GM18499 (cell line): ENCODE results near the gene MTMR1.

ENCODE experiments used
- ATAC-seq: cut with Tn5 transposase; IDR thresholded peaks from one replicate; pipeline ENCODE4 v1.9.1; 2021; ENCODE audit warnings: moderate number of reproducible peaks; ENCODE audit not compliant: insufficient read depth, unreplicated experiment

The MTMR1 gene

DNA sequence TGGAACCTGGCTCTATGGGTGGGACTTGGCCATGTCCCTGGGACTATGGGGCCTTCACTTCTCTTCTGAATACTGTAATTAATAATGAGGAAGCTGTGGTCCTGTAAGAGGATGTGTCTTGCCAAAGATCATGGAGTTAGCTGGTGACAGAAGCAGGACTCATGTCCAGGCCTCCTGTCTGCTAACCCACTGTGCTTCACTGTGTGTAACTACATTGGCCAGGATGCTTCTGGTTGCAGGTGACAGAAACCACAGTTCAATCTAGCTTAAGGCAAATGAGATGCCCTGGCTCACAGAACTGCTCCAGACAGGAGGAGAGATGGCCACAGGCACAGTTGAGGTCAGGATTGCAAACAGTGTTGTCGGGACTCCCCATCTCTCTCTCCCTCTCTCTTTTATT lies 3.1 kb downstream of the MTMR1 start:
- no peak for ATAC-seq

DNA sequence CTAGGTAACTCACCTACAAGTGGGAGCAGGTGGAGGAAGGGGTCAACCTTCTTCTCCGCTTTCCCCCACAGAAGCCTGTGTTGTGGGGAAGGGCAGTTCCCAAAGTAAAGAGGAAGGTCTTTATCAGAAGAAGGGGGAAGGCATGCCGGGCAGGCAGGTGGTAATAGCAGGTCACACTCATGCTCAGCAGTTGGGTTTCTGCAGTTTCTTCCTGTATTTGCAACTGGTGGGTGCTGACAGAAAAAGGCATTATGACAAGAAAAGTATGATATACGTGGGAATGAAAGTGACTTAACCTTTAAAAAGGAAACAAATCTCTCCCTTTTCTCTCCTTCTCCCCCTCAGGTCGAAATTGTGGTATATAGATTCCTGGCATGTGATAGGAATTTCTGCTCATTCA lies 3.7 kb downstream of the MTMR1 start:
- ATAC-seq: no peak

DNA sequence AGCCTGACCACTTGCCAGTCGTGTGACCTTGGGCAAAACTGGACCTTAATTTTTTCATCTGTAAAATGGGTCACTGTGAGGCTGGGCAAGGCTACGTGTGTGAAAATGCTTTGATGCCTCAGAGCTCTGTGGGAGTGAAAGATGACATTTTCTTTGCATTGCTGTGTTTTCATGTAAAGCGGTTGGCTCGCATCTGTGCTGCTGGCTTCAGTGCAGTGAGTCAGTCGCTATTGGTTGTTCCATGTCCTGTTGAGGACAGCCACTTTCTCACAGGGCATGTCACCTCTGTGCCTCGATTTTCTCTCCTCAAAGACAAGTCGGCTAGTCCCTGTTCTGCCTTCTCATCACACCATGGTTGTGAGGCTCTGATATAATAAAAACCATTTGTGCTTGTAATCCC lies 4.4 kb downstream of the MTMR1 start:
- no peak for ATAC-seq

DNA sequence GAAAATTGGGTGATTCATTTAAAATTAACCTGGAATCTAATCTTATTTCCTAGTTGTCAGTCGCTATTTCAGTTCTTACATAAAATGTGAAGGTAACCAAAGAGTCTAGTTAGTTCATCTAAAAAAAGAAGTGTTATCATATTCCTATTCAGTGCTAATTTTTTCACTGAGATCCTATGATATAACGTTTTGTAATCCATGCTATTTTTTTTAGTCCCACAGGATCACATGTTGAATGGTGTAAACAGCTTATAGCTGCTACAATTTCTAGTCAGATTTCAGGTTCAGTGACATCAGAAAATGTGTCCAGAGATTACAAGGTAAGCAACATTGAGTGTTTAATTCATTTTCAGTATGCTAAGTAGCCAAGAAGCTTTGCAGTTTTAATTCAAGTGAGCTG lies 5.8 kb downstream of the MTMR1 start:
- no peak for ATAC-seq

DNA sequence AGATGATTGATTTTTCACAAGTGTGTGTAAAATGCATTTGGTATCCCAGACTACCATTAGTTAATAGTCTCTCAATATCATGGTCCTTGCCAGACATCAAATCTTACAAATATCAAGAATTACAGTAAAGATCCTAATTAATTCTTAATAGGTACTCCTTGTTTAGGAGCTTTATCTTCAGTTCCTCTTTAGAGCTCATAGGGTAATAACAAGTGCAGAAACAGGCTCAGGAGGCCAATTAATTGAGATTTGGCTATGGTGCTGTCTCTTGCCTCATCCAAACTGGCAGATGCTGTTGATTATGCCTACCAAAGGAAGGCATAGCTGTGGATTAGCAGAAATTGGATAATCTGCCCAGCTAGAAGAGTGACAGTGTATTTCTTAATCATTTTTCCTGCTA lies 6.9 kb downstream of the MTMR1 start:
- no peak for ATAC-seq

DNA sequence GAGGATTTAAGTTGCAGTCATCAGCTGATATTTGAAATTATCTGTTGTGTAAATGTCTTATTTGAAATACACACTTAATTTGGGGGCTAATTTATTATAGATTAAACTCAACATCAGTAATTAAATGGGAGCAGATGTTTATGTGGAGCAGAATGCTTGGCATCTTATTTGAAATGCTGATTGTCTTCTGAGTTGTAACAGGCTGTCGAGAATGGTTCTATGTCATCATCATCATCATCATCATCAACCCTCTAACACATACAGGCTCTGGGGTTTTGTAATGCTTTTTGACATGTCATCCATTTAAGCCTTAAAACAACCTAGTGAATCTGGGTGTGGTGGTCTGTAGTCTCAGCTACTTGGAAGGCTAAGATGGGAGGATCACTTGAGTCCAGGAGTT lies 8.2 kb downstream of the MTMR1 start:
- ATAC-seq: no peak

DNA sequence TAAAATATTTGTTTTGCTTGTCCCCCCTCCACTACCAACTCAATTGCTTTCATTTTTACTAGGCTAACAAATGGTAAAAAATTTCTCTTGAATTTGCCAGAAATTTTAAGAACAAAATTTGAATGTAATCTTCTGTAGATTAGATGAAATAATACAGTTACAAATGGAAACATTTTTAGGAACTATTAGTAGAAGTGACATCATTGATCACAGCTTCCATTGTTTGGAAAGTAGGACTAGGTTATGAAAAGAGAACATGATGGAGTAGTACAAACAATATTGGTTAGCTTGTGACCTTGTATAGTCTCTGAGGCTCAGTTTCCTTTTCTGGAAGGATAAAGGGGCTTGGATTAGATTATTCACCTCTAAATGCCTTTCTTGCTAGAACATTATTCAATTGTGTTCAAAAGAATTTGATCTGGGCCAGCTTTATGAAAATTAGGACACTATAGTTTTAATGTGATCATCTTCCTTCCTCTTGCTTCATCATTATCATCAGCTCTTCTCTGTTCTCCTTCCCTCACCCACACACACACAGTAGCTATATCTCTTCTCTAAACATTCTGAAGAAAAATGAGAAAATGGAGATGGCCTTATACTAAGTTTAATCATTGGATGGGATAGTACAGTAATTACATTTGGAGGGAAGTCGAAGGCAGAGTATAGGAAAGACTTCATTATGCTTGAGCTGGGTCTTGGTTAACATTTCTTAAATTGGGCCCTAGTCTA lies 9.9 kb downstream of the MTMR1 start:
- ATAC-seq: no peak

DNA sequence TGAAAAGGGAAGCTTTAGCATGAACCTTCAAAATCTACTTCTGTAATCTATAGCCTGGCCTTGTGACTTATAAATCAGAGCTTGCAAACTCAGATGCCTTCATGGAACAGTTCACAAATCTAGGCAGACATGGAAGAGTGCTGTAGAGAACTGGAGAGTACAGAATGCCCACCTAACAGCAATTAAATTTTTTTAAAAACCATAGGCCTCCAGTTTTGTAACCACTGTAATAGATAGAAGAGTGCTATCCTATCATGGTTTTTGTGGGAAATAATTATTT lies 10.4 kb downstream of the MTMR1 start:
- ATAC-seq: no peak

DNA sequence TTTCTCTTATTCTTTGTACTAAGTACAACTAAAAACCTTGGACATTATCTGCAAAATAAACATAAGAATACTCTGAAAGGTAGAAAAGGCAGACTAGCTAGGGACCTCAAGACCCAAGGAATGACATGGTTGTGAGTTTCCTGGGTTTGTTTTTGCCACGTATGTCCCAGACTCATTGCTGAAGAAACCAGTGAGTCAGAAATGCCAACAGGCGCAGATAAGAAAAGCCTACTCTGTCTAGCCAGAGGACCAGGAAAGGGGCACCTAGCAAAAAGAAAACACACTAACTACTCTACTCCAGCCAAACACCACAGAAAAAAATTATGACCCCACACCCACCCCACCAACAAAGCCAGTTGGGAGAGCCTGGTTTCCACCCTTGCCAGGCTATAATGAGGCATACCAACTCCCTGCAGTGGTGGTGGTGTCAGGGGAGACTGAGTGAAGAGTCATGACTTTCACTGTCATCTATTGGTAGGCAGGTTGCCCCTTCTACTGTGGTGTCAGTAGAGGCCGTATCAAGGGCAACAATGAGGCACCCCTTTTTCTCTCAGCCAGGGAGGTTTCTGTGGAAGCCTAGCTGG lies 10.9 kb downstream of the MTMR1 start:
- no peak for ATAC-seq

DNA sequence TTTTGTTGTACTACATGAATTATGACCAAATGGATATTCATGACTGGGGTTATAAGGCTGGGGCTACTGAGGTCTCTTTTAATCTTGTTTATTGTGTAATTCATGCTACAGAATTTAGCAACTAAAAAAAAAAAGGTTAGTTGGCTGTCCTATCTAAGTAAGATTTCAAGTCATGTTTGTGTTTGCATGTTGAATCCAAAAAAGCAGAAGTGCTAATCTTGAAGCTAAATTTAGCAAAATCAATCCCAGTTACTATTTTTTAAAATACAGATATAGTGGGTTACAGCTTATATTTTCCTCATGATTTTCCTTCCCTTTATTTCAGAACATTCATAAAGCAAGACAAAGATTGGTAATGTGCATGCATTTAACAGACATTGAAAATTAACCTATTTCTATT lies 19.4 kb downstream of the MTMR1 start:
- ATAC-seq: no peak

DNA sequence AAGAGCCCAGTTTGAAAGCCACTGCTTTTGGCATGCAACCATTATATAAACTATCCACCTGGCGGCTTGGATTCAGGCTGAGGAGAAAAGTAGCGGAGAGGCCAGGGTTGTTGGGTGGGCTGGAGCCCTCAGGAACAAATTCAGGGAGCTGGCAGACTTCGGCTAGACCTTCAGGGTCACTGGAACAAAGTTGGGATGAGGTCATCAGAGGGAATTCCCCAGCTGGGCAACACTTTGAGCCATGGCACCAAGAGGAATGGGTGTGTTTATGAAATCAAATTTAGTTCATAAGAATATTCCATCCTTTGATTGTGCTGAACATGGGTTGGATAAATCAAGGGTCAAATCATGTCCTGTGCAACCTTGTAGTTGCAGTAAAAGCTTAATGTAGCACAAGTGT lies 22.0 kb downstream of the MTMR1 start:
- ATAC-seq: no peak

DNA sequence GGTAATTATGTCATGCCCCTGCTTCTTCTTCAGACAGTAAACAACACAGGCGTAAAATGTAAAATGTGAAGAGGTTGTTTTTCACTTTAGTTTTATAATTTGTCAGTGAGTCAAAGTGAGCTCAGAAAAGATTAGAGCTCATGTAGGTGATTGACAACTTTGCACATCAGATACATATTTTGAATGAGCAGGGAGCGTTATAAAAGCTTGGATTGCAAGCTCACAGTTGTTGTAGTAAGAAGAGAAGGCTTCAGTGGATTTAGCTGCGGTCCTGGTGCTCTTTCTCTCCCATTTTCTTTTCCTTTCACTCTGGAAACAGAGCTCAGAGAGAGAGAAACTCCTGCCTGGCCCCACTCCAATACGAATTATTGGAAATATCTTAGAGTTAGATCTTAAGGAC lies 26.4 kb downstream of the MTMR1 start:
- ATAC-seq: no peak

DNA sequence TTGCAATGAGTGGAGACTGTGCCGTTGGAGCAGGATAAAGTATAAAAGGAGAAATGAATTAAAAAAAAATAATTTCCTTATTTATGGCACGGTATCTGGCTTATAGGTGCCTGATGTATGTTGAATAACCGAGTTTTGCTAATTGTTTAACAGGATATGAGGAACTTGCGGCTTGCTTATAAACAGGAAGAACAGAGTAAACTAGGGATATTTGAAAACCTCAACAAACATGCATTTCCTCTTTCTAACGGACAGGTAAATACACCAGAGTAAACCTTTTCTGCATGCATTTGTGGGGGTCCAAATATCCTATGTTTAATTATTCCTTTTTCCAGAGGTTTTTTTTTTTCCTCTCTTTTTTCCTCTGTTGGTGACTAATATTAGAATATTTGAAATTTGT lies 36.8 kb downstream of the MTMR1 start:
- ATAC-seq: no peak

DNA sequence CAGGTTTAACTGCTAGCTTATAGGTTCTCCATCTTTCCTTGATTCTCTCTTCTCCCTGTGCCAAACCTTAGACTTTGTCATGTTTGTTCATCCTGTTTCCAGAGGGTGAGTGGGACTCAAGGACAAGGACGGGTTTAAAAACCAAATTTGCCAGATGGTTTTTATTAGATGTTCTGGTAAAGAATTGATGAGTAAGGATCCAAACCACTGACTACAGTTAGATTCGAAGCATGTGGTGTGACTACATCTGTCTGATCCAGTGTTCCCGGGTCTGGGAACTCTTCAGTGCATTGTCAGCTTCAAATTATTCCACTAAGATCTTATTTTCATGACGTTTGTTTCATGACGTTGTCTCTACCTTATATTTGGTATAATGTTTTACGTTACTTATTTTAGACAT lies 37.5 kb downstream of the MTMR1 start:
- no peak for ATAC-seq

DNA sequence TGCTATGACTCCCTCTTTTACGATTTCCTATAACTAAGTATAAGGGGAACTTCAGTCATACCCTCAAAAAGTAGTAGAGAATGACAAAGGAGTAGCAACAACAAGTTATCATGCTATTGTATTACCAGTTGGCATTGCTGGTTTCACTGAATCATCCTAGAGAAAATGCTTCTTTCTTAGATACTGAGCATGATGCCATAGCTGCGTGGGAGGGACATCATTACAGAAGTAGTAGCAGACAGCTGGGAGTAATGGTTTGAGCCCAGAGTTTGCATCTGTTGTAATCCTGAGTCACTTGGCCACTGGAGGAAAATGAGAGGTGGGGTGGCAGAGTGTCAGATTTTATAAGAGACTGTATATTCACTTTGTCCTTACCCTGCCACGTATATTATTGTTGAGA lies 38.6 kb downstream of the MTMR1 start:
- no peak for ATAC-seq

DNA sequence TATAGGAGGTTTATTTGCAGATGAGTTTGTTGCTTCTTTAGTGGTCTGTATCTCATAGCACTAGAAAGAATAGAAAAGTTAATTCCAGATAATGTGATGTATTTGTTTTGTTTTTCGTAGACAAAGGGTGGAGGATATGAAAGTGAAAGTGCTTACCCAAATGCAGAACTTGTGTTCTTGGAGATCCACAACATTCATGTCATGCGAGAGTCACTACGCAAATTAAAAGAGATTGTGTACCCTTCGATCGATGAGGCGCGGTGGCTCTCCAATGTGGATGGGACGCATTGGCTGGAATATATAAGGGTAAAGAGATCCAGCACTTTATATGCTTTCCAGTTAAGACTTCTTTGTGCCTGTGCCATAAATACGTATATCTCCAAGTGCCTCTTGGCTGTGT lies 43.3 kb downstream of the MTMR1 start:
- no peak for ATAC-seq

DNA sequence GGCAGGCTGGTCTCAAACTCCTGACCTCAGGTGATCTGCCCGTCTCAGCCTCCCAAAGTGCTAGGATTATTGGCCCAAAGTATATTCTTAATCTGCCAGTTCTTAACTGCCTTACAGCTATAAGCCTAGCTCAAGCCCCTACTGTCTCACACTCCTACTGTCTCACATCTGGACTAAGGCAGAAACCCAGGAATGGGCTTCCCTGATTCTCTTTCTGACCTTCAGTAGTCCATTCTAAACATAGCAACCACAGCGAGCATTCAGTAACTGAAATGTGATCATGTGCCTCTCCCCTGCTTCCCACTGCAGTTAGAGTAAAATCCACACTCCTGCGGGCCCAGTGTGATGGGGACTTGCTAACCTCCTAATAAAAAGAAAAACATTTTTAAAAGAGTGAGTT lies 58.9 kb downstream of the MTMR1 start:
- ATAC-seq: no peak

DNA sequence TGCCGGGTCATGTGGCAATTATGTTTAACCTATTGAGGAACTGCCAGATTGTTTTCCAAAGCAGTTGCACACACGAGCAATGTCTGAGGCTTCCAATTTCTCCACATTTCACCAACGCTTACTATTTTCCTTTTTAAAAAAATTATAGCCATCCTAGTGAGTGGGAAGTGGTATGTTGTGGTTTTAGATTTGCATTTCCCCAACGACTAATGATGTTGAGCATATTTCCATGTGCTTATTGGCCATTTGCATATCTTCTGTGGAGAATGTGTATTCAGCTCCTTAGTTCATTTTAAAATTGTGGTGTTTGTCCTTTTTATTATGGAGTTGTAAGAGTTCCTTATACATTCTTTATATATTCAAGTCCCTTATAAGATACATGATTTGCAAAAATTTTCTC lies 60.2 kb downstream of the MTMR1 start:
- no peak for ATAC-seq

DNA sequence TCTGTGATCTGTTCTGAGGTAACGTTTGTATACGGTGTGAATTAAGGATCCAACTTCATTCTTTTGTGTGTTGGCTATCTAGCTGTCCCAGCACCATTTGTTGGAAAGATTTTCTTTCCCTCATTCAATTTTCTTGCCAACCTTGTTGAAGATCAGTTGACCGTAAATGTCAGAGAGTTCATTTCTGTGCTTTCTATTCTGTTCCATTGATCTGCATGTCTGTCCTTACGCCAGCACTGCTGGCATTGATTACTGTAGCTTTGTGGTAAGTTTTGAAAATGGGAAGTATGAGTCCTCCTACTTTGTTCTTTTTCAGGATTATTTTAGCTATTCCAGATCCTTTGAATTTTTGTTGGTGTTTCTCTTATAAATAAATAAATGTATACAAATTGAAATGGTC lies 60.8 kb downstream of the MTMR1 start:
- no peak for ATAC-seq

DNA sequence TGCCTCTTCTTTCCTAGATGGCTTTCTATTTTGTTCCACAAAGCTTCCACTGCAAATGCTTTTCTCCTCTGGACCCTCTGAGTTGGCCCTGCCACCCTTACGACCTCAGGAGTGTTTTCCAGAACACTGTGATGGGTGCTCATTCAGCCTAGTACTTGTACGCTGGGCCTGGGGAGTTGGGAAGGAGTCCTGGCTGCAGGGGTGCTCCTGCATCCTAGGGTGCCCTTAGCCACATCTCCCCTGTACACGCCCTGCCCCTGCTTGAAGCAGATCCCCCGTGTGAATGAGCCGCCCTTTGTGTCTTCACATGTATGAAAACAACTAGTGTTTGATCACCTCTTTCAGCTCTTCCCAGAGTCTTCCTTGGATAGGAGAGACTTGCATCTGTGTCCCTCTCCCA lies 64.2 kb downstream of the MTMR1 start:
- no peak for ATAC-seq

DNA sequence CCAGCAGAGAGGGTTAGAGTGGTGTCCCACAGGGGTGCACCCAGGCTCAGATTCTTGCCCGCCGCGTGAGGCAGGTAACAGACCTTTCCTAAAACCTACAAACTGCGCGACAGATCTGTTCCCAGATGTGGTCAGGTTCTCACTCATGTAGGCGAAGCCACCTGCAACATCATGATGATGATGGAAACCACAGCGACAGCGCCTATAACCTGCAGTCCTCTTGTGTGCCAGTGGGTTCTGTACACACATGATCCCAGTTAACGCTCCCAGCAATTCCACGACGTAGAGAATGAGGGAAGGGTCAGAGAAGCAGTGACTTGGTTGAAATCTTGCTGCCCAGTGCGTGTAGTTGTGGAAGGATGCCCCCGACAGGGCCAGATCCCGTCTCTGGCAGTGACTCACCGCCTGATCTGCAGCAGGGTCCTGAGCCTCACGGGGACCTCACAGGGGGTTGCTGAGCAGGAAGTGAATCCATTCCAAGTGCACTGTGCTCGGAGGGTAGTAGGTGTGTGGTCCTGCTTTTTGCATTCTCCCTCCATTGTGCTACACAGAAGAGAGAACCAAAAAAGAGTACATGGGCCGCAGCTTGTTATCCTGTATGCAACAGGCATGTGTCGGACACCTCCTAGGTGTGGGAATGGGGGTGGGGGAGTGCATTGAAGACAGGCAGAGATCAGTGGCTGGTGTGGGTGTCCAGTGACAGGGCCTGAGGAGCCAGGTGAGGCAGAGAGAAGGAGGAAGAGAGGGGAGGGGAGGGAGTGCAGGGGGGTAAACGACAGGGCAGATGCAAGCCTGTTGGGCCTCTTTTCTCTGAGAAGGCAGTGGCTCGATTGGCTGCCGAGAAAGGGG lies 66.6 kb downstream of the MTMR1 start:
- ATAC-seq: no peak
